ENCODE results near the gene COL20A1. TPM values are rescaled to one million over a fixed set of nuclear protein-coding genes. Genes with fewer than 3 reads are reported as not detected.

The COL20A1 gene
- total and polyA plus RNA-seq, 2 donors (not counting 1 experiment from before 2014, with no cell fraction given), result not detected

- H2AFZ ChIP-seq (ENCODE audit: insufficient read depth, low read depth, low read length, poor library complexity, severe bottlenecking), result no peak overlapping the region
- Mint-ChIP-seq H3K4me3 (no peak overlapping the region), H3K9me3 (ENCODE audit: insufficient read depth) (no peaks in the 10 kb centered on the region), H3K27ac (no peak overlapping the region), H3K27me3 (peaks cover 14% of the 10 kb centered on the region), H3K4me1 (peaks cover 4% of the 10 kb centered on the region)
- peaks cover 0 to 2% (median 0%) of the 10 kb centered on the region in 3 donors for H3K9me3 ChIP-seq (ENCODE audit: control extremely low read depth in 1 of 3, control insufficient read depth in 2 of 3, insufficient read depth in 1 of 3, low read length in 2 of 3)
- no peak overlapping the region for H3K9ac ChIP-seq (ENCODE audit: low read length)
- 81% methylated on average over 23 of the region's 30 CpGs for WGBS (ENCODE audit: insufficient coverage)
- no peaks in the 10 kb centered on the region for H4K20me1 ChIP-seq (ENCODE audit: control insufficient read depth, insufficient read depth, low read length, poor library complexity, severe bottlenecking)
- no peak for TF ChIP-seq EZH2 (IDR thresholded peaks at IDR 0.05; ENCODE audit: borderline replicate concordance, insufficient read depth, low read depth, low read length, poor library complexity, severe bottlenecking)
- TF ChIP-seq, protein P1, sequence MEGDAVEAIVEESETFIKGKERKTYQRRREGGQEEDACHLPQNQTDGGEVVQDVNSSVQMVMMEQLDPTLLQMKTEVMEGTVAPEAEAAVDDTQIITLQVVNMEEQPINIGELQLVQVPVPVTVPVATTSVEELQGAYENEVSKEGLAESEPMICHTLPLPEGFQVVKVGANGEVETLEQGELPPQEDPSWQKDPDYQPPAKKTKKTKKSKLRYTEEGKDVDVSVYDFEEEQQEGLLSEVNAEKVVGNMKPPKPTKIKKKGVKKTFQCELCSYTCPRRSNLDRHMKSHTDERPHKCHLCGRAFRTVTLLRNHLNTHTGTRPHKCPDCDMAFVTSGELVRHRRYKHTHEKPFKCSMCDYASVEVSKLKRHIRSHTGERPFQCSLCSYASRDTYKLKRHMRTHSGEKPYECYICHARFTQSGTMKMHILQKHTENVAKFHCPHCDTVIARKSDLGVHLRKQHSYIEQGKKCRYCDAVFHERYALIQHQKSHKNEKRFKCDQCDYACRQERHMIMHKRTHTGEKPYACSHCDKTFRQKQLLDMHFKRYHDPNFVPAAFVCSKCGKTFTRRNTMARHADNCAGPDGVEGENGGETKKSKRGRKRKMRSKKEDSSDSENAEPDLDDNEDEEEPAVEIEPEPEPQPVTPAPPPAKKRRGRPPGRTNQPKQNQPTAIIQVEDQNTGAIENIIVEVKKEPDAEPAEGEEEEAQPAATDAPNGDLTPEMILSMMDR (IDR thresholded peaks at IDR 0.05), result no peak
- POLR2A ChIA-PET, result no interaction called here
- peaks cover 0 to 20% (median 2%) of the 10 kb centered on the region in 4 experiments for H3K27me3 ChIP-seq (replicated peaks in 1 of 4; ENCODE audit: control extremely low read depth in 1 of 4, control insufficient read depth in 3 of 4, insufficient read depth in 4 of 4, low read length in 3 of 4)
- no peak overlapping the region for H3K4me3 ChIP-seq (ENCODE audit: control extremely low read depth in 1 of 5, extremely low read depth in 1 of 5, insufficient read depth in 1 of 5, low read depth in 2 of 5, low read length in 4 of 5)
- DNase-seq, result no peak
- no peak overlapping the region for H3K4me2 ChIP-seq (replicated peaks; ENCODE audit: low read depth, low read length, poor library complexity, severe bottlenecking)
- CTCF ChIA-PET, result no interaction called here
- no peak overlapping the region for H3K27ac ChIP-seq (ENCODE audit: low read length in 2 of 2)
- intact Hi-C loops (cut with micrococcal nuclease), result no loop called here
- H3K4me1 ChIP-seq (ENCODE audit: control insufficient read depth in 2 of 2, insufficient read depth in 2 of 2, low read length in 2 of 2), result peaks cover 0 to 3% of the 10 kb centered on the region in 2 donors
- H3K79me2 ChIP-seq (ENCODE audit: control insufficient read depth, insufficient read depth, low read length), result no peaks in the 10 kb centered on the region
- no peak for ATAC-seq (ENCODE audit: low read depth)
- no peaks in the 10 kb centered on the region for H3K36me3 ChIP-seq (replicated peaks in 1 of 2; ENCODE audit: control extremely low read depth in 1 of 2, control insufficient read depth in 1 of 2, extremely low read depth in 1 of 2, insufficient read depth in 2 of 2, low read length in 1 of 2)
These were observed 73.7 kb downstream of the COL20A1 start for GRCh38 chr20:63366390-63367365.

DNA sequence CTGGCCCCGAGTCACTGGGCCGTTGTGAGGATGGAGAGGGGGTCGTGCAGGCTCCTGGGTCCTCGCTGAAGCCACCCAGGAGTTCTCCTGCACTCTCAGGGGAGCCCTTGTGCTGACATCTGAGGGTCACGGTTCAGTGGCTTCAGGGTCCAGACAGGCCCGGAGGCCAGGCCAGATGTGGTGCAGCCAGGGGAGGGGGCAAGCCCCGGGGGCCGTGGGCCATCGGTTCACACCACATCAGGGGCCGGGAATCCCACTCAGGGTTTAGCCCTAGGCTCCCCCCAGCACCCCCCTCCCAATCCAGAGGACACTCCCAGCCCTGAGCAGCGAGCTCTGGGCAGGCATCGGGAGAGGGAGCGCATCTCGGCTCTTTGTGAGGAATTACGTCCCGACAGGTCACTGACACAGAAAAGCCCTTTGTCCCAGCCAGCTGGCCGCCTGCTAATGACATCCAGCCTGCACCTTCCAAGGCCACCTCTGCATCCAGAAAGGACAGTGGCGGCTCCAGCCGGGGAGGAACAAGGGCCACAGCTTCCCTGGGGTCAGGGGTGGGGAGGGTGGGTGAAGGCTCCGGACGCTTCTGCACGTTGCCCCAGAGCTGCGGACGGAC is 74.6 kb downstream of the COL20A1 start:
- Histone ChIP-seq H3K9ac (ENCODE audit: low read length) (no peak overlapping the region), H2AFZ (ENCODE audit: insufficient read depth, low read depth, low read length, poor library complexity, severe bottlenecking) (no peak overlapping the region), H3K4me2 (replicated peaks; ENCODE audit: low read depth, low read length, poor library complexity, severe bottlenecking) (no peak overlapping the region), H3K79me2 (ENCODE audit: control insufficient read depth, insufficient read depth, low read length) (no peaks in the 10 kb centered on the region), H3K36me3 (replicated peaks in 1 of 2; ENCODE audit: control extremely low read depth in 1 of 2, control insufficient read depth in 1 of 2, extremely low read depth in 1 of 2, insufficient read depth in 2 of 2, low read length in 1 of 2) (no peaks in the 10 kb centered on the region), H3K27me3 (replicated peaks in 1 of 4; ENCODE audit: control extremely low read depth in 1 of 4, control insufficient read depth in 3 of 4, insufficient read depth in 4 of 4, low read length in 3 of 4) (peaks cover 0 to 12% (median under 1%) of the 10 kb centered on the region in 4 experiments), H3K4me3 (ENCODE audit: control extremely low read depth in 1 of 5, extremely low read depth in 1 of 5, insufficient read depth in 1 of 5, low read depth in 2 of 5, low read length in 4 of 5) (no peak overlapping the region), H3K9me3 (ENCODE audit: control extremely low read depth in 1 of 3, control insufficient read depth in 2 of 3, insufficient read depth in 1 of 3, low read length in 2 of 3) (no peaks in the 10 kb centered on the region), H4K20me1 (ENCODE audit: control insufficient read depth, insufficient read depth, low read length, poor library complexity, severe bottlenecking) (no peaks in the 10 kb centered on the region), H3K4me1 (ENCODE audit: control insufficient read depth in 2 of 2, insufficient read depth in 2 of 2, low read length in 2 of 2) (no peaks in the 10 kb centered on the region), H3K27ac (ENCODE audit: low read length in 2 of 2) (no peak overlapping the region)
- no peak for DNase-seq
- no peak overlapping the region for H3K27ac Mint-ChIP-seq
- peaks cover under 1% of the 10 kb centered on the region for H3K4me1 Mint-ChIP-seq
- intact Hi-C loops (cut with micrococcal nuclease), result no loop called here
- TF ChIP-seq, protein P1 (IDR thresholded peaks at IDR 0.05), result no peak
- TF ChIP-seq EZH2 (IDR thresholded peaks at IDR 0.05; ENCODE audit: borderline replicate concordance, insufficient read depth, low read depth, low read length, poor library complexity, severe bottlenecking), result no peak
- ChIA-PET CTCF (no interaction called here), POLR2A (no interaction called here)
- peaks cover 11% of the 10 kb centered on the region for H3K27me3 Mint-ChIP-seq
- no peaks in the 10 kb centered on the region for H3K9me3 Mint-ChIP-seq (ENCODE audit: insufficient read depth)
- no peak overlapping the region for H3K4me3 Mint-ChIP-seq
- no peak for ATAC-seq (ENCODE audit: low read depth)
- WGBS (ENCODE audit: insufficient coverage), result 74% methylated on average over 22 of the region's 24 CpGs

All from B cell (primary cell).